Stimulated activated CD8-positive, alpha-beta memory T cell treated with anti-CD3 and anti-CD28 coated beads, Interleukin-4, amount 100 ng/mL, for 4 hours (primary cell): Measurements from ENCODE around the gene PIK3AP1.
A peak's percentile ranks its signal among the peaks of the same experiment; 100 is the strongest.

Experiments
- DNase-seq, 2 donors: peaks; one replicate each; pipeline ENCODE4 v3.0.0-alpha.2; 2020; ENCODE audit warnings: low read depth in 2 of 2, low spot score in 1 of 2

The PIK3AP1 gene

GRCh38 chr10:96645191-96645721, 75.1 kb downstream of the PIK3AP1 start:
- no peak for DNase-seq

- DNase-seq, result no peak
Observed at GRCh38 chr10:96643920-96644319, 76.4 kb downstream of the PIK3AP1 start.

- peak in 1 of 2 donors; percentile 25 for DNase-seq
Observed at GRCh38 chr10:96642973-96643372, 77.3 kb downstream of the PIK3AP1 start.

- DNase-seq, result no peak
Observed at GRCh38 chr10:96642530-96642929, 77.8 kb downstream of the PIK3AP1 start.

GRCh38 chr10:96641396-96642295, 78.7 kb downstream of the PIK3AP1 start:
- DNase-seq, result no peak

GRCh38 chr10:96639899-96640298, 80.4 kb downstream of the PIK3AP1 start:
- DNase-seq, result no peak

GRCh38 chr10:96638696-96639095, 81.6 kb downstream of the PIK3AP1 start:
- no peak for DNase-seq

GRCh38 chr10:96638120-96638519, 82.2 kb downstream of the PIK3AP1 start:
- no peak for DNase-seq

- no peak for DNase-seq
Observed at GRCh38 chr10:96637709-96638108, 82.6 kb downstream of the PIK3AP1 start.

- no peak for DNase-seq
Observed at GRCh38 chr10:96636551-96636950, 83.8 kb downstream of the PIK3AP1 start.

GRCh38 chr10:96632974-96633710, 87.2 kb downstream of the PIK3AP1 start:
- no peak for DNase-seq

GRCh38 chr10:96627292-96627691, 93.0 kb downstream of the PIK3AP1 start:
- DNase-seq, result no peak

- no peak for DNase-seq
Observed at GRCh38 chr10:96626795-96627194, 93.5 kb downstream of the PIK3AP1 start.

- no peak for DNase-seq
Observed at GRCh38 chr10:96625173-96625572, 95.1 kb downstream of the PIK3AP1 start.

GRCh38 chr10:96622013-96622787, 98.1 kb downstream of the PIK3AP1 start:
- DNase-seq, result no peak

GRCh38 chr10:96619796-96620773, 100.2 kb downstream of the PIK3AP1 start:
- no peak for DNase-seq

- no peak for DNase-seq
Observed at GRCh38 chr10:96619120-96619519, 101.2 kb downstream of the PIK3AP1 start.

GRCh38 chr10:96618653-96619052, 101.7 kb downstream of the PIK3AP1 start:
- DNase-seq, result no peak

GRCh38 chr10:96616961-96617360, 103.4 kb downstream of the PIK3AP1 start:
- no peak for DNase-seq

GRCh38 chr10:96614515-96614914, 105.8 kb downstream of the PIK3AP1 start:
- DNase-seq, result no peak
